CD14-positive monocyte (primary cell): Measurements from ENCODE around the gene RFLNA. TPM values are rescaled to one million over a fixed set of nuclear protein-coding genes. Genes with fewer than 3 reads are reported as not detected.

ENCODE experiments used
- DNase-seq, 3 donors: peaks; one replicate each; pipeline ENCODE4 v3.0.0-alpha.2; 2011 to 2022
- H2AFZ ChIP-seq: 2 replicates; pipeline ENCODE4 v1.6.0; 2012; ENCODE audit warnings: mild to moderate bottlenecking, low read depth, low read length, inconsistent platforms; ENCODE audit not compliant: insufficient read depth, poor library complexity, severe bottlenecking
- H3K27ac ChIP-seq, 2 donors: 1 replicate in 1 of 2; 2 replicates in 1 of 2; pipeline ENCODE4 v1.5.1; 2012 to 2013; ENCODE audit warnings: low read length in 2 of 2, control low read depth in 1 of 2, inconsistent platforms in 1 of 2, low read depth in 1 of 2, mild to moderate bottlenecking in 1 of 2
- H3K27me3 ChIP-seq, 2 donors: one replicate each; pipeline versions ENCODE4 v1.6.0 to v1.6.1; 2011 to 2013; ENCODE audit warnings: low read length in 2 of 2; ENCODE audit not compliant: control insufficient read depth in 2 of 2, insufficient read depth in 2 of 2
- H3K36me3 ChIP-seq, 2 donors: replicated peaks in 1 of 2; 1 replicate in 1 of 2; 2 replicates in 1 of 2; pipeline versions ENCODE4 v1.5.1 to v1.6.1; 2012 to 2013; ENCODE audit warnings: low read length in 2 of 2, control low read depth in 1 of 2, inconsistent platforms in 1 of 2, mild to moderate bottlenecking in 1 of 2; ENCODE audit not compliant: insufficient read depth in 2 of 2, control insufficient read depth in 1 of 2
- H3K4me1 ChIP-seq, 2 donors: 1 replicate in 1 of 2; 2 replicates in 1 of 2; pipeline versions ENCODE4 v1.5.1 to v1.6.1; 2012 to 2013; ENCODE audit warnings: low read length in 2 of 2, control low read depth in 1 of 2, inconsistent platforms in 1 of 2, mild to moderate bottlenecking in 1 of 2, moderate library complexity in 1 of 2; ENCODE audit not compliant: insufficient read depth in 2 of 2, control insufficient read depth in 1 of 2
- H3K4me2 ChIP-seq: replicated peaks from 2 replicates; pipeline ENCODE3; 2012; ENCODE audit warnings: low read length, moderate library complexity, mild to moderate bottlenecking; ENCODE audit not compliant: poor library complexity, severe bottlenecking; ENCODE audit errors: extremely low read depth
- H3K4me3 ChIP-seq, 3 experiments: fragments of 200-600 bp in 1 of 3; sonication (generic) in 1 of 3; replicated peaks in 1 of 3; 1 replicate in 2 of 3; 2 replicates in 1 of 3; pipeline ENCODE4 v1.5.1; 2011 to 2013; ENCODE audit warnings: low read length in 3 of 3, mild to moderate bottlenecking in 3 of 3, control low read depth in 2 of 3, low read depth in 2 of 3, inconsistent platforms in 1 of 3, moderate library complexity in 1 of 3
- H3K79me2 ChIP-seq: 2 replicates; pipeline ENCODE4 v1.6.0; 2012; ENCODE audit warnings: mild to moderate bottlenecking, control low read depth, inconsistent platforms, low read length, moderate library complexity; ENCODE audit not compliant: insufficient read depth
- H3K9ac ChIP-seq: 2 replicates; pipeline ENCODE4 v1.6.0; 2017; ENCODE audit warnings: low read length, mild to moderate bottlenecking; ENCODE audit not compliant: insufficient read depth, poor library complexity, severe bottlenecking
- H3K9me3 ChIP-seq, 2 donors: replicated peaks in 1 of 2; 1 replicate in 1 of 2; 2 replicates in 1 of 2; pipeline versions ENCODE4 v1.5.1 to v1.6.1; 2012 to 2013; ENCODE audit warnings: low read length in 2 of 2, control low read depth in 1 of 2; ENCODE audit not compliant: control insufficient read depth in 1 of 2, insufficient read depth in 1 of 2
- H4K20me1 ChIP-seq: 2 replicates; pipeline ENCODE4 v1.6.0; 2012; ENCODE audit warnings: mild to moderate bottlenecking, low read length, control low read depth, moderate library complexity; ENCODE audit not compliant: insufficient read depth
- H3K27ac Mint-ChIP-seq, 7 donors: one replicate each; pipeline ENCODE4 v1.8.0; 2020; ENCODE audit warnings: mild to moderate bottlenecking in 7 of 7, mixed read lengths in 7 of 7, moderate library complexity in 6 of 7, inconsistent platforms in 2 of 7
- H3K27me3 Mint-ChIP-seq, 3 donors: one replicate each; pipeline ENCODE4 v1.8.0; 2021 to 2022; ENCODE audit warnings: low read depth in 3 of 3, mild to moderate bottlenecking in 3 of 3, mixed read lengths in 3 of 3, moderate library complexity in 3 of 3, inconsistent platforms in 1 of 3
- H3K36me3 Mint-ChIP-seq, 2 donors: one replicate each; pipeline ENCODE4 v1.8.0; 2020; ENCODE audit warnings: mixed read lengths in 2 of 2, inconsistent platforms in 1 of 2, mild to moderate bottlenecking in 1 of 2
- H3K4me1 Mint-ChIP-seq: one replicate; pipeline ENCODE4 v1.8.0; 2020; ENCODE audit warnings: mild to moderate bottlenecking, mixed read lengths
- H3K4me3 Mint-ChIP-seq, 2 donors: one replicate each; pipeline ENCODE4 v1.8.0; 2020; ENCODE audit warnings: mild to moderate bottlenecking in 2 of 2, mixed read lengths in 2 of 2, moderate library complexity in 1 of 2
- H3K9me3 Mint-ChIP-seq, 7 donors: one replicate each; pipeline ENCODE4 v1.8.0; 2020 to 2022; ENCODE audit warnings: mixed read lengths in 7 of 7, mild to moderate bottlenecking in 6 of 7, moderate library complexity in 6 of 7, inconsistent platforms in 2 of 7
- WGBS: methylation state at CpG from one replicate; pipeline ENCODE4 v1.1.5; 2013; ENCODE audit warnings: missing lambda C conversion rate; ENCODE audit not compliant: insufficient coverage; 5-methylcytosine and 5-hydroxymethylcytosine counted together
- intact Hi-C, 2 donors: fragments of 100-400 bp; cut with micrococcal nuclease; formaldehyde crosslinking; loops; one replicate each; pipeline versions ENCODE4 v1.15.0 to v1.15.1; 2023
- polyA plus RNA-seq, 3 donors: library from polyadenylated mRNA; depleted of rRNA in 1 of 3; unstranded in 2 of 3; stranded (reverse) in 1 of 3; fragments of 300-500 nt in 2 of 3; fragments of >200 nt in 1 of 3; fragmentation: Illumina TruSeq in 2 of 3; gene quantifications; 1 replicate in 2 of 3; 2 replicates in 1 of 3; pipeline ENCODE4 v1.2.3, GENCODE V29; 2012 to 2021
- TF ChIP-seq, protein P1 (sequence below): fragments of 200-600 bp; IDR thresholded peaks from one replicate; pipeline ENCODE4 v1.8.0; 2022; ENCODE audit warnings: antibody characterized with exemption, mild to moderate bottlenecking

RFLNA gene
- polyA plus RNA-seq, 3 donors, result not detected

DNA sequence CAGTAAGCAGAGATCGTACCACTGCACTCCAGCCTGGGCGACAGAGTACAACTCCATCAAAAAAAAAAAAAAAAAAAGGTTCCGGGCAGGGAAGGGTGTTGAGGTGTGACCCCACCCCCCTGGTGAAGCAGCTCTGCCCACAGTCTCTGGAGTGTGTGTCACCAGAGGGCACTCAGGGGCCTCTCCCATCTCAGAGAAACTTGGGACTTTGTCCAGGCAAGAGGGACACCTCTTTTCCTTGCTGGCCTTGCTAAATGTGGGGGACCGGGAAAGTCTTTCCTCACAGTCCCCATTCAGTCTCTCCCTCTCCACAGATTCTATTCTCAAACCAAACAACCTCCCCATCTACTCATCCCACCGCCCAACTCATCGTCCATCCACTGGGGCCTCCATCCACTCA lies 43.6 kb downstream of the RFLNA start:
- 100% methylated on average over 3 of the region's 6 CpGs for WGBS
- peak overlapping the region in 1 of 7 donors; percentile 63 for H3K27ac Mint-ChIP-seq
- H3K27me3 Mint-ChIP-seq, result peaks cover 0 to 1% (median 0%) of the 10 kb centered on the region in 3 donors
- no peak for DNase-seq
- Histone ChIP-seq H3K36me3 (peaks cover 75 to 92% of the 10 kb centered on the region in 2 donors), H4K20me1 (peaks cover 81% of the 10 kb centered on the region), H3K4me3 (no peak overlapping the region), H3K9ac (no peak overlapping the region), H3K9me3 (no peaks in the 10 kb centered on the region), H3K27ac (no peak overlapping the region), H3K4me1 (no peaks in the 10 kb centered on the region), H2AFZ (no peak overlapping the region), H3K79me2 (no peaks in the 10 kb centered on the region), H3K4me2 (no peak overlapping the region), H3K27me3 (no peaks in the 10 kb centered on the region)
- H3K4me1 Mint-ChIP-seq, result no peaks in the 10 kb centered on the region
- H3K4me3 Mint-ChIP-seq, result no peak overlapping the region
- peaks cover 0 to 2% (median 0%) of the 10 kb centered on the region in 7 donors for H3K9me3 Mint-ChIP-seq
- H3K36me3 Mint-ChIP-seq, result peaks cover 63 to 91% of the 10 kb centered on the region in 2 donors
- intact Hi-C loops, result no loop called here
- TF ChIP-seq, protein P1, sequence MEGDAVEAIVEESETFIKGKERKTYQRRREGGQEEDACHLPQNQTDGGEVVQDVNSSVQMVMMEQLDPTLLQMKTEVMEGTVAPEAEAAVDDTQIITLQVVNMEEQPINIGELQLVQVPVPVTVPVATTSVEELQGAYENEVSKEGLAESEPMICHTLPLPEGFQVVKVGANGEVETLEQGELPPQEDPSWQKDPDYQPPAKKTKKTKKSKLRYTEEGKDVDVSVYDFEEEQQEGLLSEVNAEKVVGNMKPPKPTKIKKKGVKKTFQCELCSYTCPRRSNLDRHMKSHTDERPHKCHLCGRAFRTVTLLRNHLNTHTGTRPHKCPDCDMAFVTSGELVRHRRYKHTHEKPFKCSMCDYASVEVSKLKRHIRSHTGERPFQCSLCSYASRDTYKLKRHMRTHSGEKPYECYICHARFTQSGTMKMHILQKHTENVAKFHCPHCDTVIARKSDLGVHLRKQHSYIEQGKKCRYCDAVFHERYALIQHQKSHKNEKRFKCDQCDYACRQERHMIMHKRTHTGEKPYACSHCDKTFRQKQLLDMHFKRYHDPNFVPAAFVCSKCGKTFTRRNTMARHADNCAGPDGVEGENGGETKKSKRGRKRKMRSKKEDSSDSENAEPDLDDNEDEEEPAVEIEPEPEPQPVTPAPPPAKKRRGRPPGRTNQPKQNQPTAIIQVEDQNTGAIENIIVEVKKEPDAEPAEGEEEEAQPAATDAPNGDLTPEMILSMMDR, result no peak

DNA sequence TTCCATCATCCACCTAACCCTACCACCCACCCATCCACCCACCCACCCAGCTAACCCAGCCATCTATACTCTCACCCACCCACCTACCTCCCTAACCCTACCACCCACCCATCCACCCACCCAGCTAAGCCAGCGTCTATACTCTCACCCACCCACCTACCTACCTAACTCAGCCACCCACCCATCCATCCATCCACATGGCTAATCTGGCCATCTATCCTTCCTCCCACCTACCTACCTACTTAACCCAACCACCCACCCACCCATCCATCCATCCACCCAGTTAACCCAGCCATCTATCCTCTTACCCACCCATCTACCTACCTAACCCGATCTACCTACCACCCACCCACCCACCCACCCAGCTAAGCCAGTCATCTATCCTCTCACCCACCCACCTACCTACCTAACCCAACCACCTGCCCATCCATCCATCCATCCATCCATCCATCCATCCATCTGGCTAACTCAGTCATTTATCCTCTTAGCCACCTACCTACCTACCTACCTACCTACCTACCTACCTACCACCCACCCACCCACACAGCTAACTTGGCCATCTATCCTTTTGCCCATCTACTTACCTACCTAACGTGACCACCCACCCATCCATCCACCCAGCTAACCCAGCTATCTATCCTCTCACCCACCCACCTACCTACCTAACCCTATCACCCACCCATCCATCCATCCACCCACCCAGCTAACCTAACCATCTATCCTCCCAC lies 44.1 kb downstream of the RFLNA start:
- intact Hi-C loops, result no loop called here
- Histone ChIP-seq H4K20me1 (peaks cover 82% of the 10 kb centered on the region), H3K36me3 (peaks cover 75 to 93% of the 10 kb centered on the region in 2 donors), H3K9ac (no peak overlapping the region), H3K4me1 (no peaks in the 10 kb centered on the region), H3K4me2 (no peak overlapping the region), H3K9me3 (no peaks in the 10 kb centered on the region), H3K4me3 (no peak overlapping the region), H3K27ac (no peak overlapping the region), H3K27me3 (no peaks in the 10 kb centered on the region), H2AFZ (no peak overlapping the region), H3K79me2 (no peaks in the 10 kb centered on the region)
- Mint-ChIP-seq H3K27me3 (peaks cover 0 to 1% (median 0%) of the 10 kb centered on the region in 3 donors), H3K4me1 (no peaks in the 10 kb centered on the region), H3K4me3 (no peak overlapping the region), H3K36me3 (peaks cover 63 to 91% of the 10 kb centered on the region in 2 donors), H3K27ac (no peak overlapping the region), H3K9me3 (peaks cover 0 to 2% (median 0%) of the 10 kb centered on the region in 7 donors)
- no peak for DNase-seq
- TF ChIP-seq, protein P1, result no peak
- 94% methylated on average over 3 of the region's 3 CpGs for WGBS
